Activated CD4-positive, alpha-beta T cell treated with anti-CD3 and anti-CD28 coated beads for 1 hour (primary cell): Measurements from ENCODE around the gene PEX7.
"Not testable (repeated sequence)": the region's sequence is repeated elsewhere in the genome, so short reads cannot be mapped to it uniquely, and the experiment has no call there.

Experiments used
- DNase-seq: peaks from one replicate; pipeline ENCODE4 v3.0.0-alpha.2; 2020

Gene PEX7

GRCh38 chr6:136846477-136846876 is 24.1 kb downstream of the PEX7 start:
- not testable (repeated sequence) for DNase-seq

GRCh38 chr6:136849979-136850563 is 27.7 kb downstream of the PEX7 start:
- not testable (repeated sequence) for DNase-seq

- no peak for DNase-seq
Measured at GRCh38 chr6:136859430-136859829, 37.0 kb downstream of the PEX7 start.

GRCh38 chr6:136860043-136860442 is 37.7 kb downstream of the PEX7 start:
- no peak for DNase-seq

GRCh38 chr6:136862662-136863061 is 40.3 kb downstream of the PEX7 start:
- DNase-seq = no peak

- DNase-seq = no peak
Measured at GRCh38 chr6:136863752-136864151, 41.4 kb downstream of the PEX7 start.

- DNase-seq = no peak
Measured at GRCh38 chr6:136864676-136865075, 42.3 kb downstream of the PEX7 start.

- no peak for DNase-seq
Measured at GRCh38 chr6:136866872-136867416, 44.6 kb downstream of the PEX7 start.

- no peak for DNase-seq
Measured at GRCh38 chr6:136869451-136869850, 47.1 kb downstream of the PEX7 start.

GRCh38 chr6:136873748-136874147 is 51.4 kb downstream of the PEX7 start:
- DNase-seq = no peak

GRCh38 chr6:136876469-136876868 is 54.1 kb downstream of the PEX7 start:
- not testable (repeated sequence) for DNase-seq

- no peak for DNase-seq
Measured at GRCh38 chr6:136880748-136881460, 58.5 kb downstream of the PEX7 start.

- no peak for DNase-seq
Measured at GRCh38 chr6:136886091-136886490, 63.7 kb downstream of the PEX7 start.

- no peak for DNase-seq
Measured at GRCh38 chr6:136887953-136888352, 65.6 kb downstream of the PEX7 start.

GRCh38 chr6:136889271-136890193 is 67.1 kb downstream of the PEX7 start:
- DNase-seq = no peak

- no peak for DNase-seq
Measured at GRCh38 chr6:136890194-136890839, 67.9 kb downstream of the PEX7 start.

- DNase-seq = no peak
Measured at GRCh38 chr6:136890986-136891385, 68.6 kb downstream of the PEX7 start.

GRCh38 chr6:136893187-136893586 is 70.8 kb downstream of the PEX7 start:
- DNase-seq = no peak

GRCh38 chr6:136895901-136896300 is 73.5 kb downstream of the PEX7 start:
- no peak for DNase-seq

- DNase-seq = no peak
Measured at GRCh38 chr6:136897071-136897470, 74.7 kb downstream of the PEX7 start.

- DNase-seq = no peak
Measured at GRCh38 chr6:136901212-136901784, 78.9 kb downstream of the PEX7 start.

- DNase-seq = not testable (repeated sequence)
Measured at GRCh38 chr6:136904477-136904876, 82.1 kb downstream of the PEX7 start.
